ENCODE results near the gene MPI. TPM values are rescaled to one million over a fixed set of nuclear protein-coding genes. Genes with fewer than 3 reads are reported as not detected.

The MPI gene, protein sequence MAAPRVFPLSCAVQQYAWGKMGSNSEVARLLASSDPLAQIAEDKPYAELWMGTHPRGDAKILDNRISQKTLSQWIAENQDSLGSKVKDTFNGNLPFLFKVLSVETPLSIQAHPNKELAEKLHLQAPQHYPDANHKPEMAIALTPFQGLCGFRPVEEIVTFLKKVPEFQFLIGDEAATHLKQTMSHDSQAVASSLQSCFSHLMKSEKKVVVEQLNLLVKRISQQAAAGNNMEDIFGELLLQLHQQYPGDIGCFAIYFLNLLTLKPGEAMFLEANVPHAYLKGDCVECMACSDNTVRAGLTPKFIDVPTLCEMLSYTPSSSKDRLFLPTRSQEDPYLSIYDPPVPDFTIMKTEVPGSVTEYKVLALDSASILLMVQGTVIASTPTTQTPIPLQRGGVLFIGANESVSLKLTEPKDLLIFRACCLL
- total RNA-seq (2014; rRNA removed; shearing (Covaris generic)): 50.9 and 64.7 TPM in 2 replicates

DNA sequence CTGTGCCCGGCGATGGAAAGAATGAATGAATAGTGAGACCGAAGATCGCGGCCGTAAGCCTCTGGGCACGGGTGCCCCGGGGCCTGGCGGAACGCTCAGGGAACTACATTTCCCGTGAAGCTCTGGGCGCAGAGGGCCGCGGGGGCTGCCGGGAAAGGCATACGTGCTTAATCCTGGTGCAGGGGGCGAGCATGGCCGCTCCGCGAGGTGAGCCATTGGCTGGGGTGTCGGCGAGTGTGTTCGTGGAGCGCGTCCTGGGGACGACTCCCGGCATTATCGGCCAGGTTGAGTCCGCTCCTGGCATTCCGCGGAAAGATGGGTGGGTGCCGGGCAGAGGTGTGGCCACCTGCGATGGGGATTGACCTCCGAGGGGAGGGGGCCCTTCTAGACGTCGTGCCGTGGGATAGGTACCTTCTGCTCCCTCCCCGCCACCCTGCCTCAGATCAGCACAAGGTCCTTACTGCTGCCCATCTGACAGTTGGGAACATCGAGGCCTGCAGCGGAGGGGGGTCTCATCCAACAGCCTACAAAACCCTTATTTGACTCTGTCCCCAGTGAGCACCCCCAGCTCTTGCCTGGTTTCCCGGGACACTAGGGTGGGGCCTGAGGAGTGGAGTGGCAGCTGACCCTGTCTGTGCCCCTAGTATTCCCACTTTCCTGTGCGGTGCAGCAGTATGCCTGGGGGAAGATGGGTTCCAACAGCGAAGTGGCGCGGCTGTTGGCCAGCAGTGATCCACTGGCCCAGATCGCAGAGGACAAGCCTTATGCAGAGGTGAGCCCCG lies at the start of gene MPI:
Gene MPI (plus strand): TSS at position 160 of the 782 bp plus-strand sequence. CDS start 32 bp downstream, at position 192.
- Histone ChIP-seq H3K4me3 (ENCODE audit: insufficient read depth, low read depth, low read length) (peak within 1 kb of the TSS; percentile 97), H3K36me3 (replicated peaks; ENCODE audit: control insufficient read depth, insufficient read depth, low read length) (peaks cover 21% of the 10 kb centered on the region)
- peak; percentile 99 for DNase-seq

DNA sequence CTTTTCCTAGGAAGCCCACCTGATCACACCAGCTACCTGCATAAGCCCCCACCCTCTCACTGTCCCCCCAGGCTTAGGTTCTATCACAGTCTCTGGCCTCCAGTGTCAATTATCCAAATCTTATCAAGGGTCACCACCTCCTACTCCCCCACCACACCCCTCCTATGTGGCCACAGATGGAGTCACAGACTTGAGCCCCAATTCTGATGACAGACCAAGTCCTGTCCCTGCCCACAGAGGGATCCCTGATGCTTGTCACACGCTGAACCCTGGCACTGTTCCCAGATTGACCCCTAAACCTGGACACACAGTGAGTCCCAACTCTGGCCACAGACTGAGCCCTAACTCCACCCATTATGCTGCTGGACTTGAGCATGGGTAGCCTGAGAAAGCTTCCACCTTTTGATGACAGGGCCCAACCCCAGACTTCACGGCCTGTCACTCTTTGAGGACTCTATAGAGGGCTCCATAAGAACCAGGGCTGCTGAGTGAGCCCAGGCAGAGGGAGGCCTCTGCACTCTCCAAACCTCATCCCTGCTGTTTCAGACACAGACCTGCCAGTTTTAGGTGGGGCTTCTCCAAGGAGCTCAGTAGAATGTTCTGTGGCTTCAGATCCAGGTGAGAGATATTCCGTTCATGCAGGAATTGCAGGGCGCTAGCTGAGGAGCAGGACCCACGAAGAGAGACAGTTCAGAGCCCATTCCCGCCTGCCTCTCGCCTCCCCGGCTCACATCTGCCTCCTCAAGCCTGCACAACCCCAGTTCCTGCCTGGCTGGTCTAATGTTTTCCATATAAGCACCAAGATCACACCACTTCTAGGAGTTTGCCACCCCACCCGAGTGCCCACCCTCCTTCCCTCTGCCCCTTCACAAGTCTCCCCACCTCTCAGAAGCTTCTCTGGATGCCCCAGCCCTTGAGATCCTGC lies 48.7 kb upstream of the MPI start:
- no peak for DNase-seq
- Histone ChIP-seq H3K36me3 (replicated peaks; ENCODE audit: control insufficient read depth, insufficient read depth, low read length) (peaks cover 13% of the 10 kb centered on the region), H3K27me3 (ENCODE audit: control insufficient read depth, insufficient read depth, low read length) (no peaks in the 10 kb centered on the region), H3K4me3 (ENCODE audit: insufficient read depth, low read depth, low read length) (no peak overlapping the region)

More for the DNA sequence above, at the start of gene MPI:
- H3K27me3 ChIP-seq (ENCODE audit: control insufficient read depth, insufficient read depth, low read length): no peaks in the 10 kb centered on the region

DNA sequence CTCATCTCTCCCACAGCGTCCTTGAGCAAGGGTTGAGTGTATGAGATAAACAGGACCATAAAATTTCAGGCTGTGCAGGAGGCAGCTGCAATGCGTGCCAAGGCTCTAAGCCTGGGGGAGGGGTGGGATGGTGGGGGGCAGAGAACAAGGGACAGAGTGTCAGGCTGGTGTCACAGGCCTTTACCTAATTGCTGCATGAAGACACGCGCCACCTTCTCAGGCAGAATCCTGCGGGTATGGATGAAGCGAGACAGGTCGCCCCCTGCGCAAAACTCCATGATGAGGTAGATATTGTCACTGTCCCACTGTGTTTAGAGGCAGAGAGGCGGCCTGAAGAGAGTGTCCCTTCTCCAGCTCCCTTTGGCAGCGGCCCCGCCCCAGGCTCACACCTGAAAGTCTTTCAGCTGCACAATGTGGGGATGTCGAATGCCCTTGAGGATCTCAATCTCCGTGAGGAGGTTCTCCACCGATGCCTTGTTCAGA lies 47.9 kb upstream of the MPI start:
- H3K27me3 ChIP-seq (ENCODE audit: control insufficient read depth, insufficient read depth, low read length): no peaks in the 10 kb centered on the region
- H3K36me3 ChIP-seq (replicated peaks; ENCODE audit: control insufficient read depth, insufficient read depth, low read length): peaks cover 13% of the 10 kb centered on the region
- DNase-seq: peak; percentile 28
- peak overlapping the region; percentile 94 for H3K4me3 ChIP-seq (ENCODE audit: insufficient read depth, low read depth, low read length)

DNA sequence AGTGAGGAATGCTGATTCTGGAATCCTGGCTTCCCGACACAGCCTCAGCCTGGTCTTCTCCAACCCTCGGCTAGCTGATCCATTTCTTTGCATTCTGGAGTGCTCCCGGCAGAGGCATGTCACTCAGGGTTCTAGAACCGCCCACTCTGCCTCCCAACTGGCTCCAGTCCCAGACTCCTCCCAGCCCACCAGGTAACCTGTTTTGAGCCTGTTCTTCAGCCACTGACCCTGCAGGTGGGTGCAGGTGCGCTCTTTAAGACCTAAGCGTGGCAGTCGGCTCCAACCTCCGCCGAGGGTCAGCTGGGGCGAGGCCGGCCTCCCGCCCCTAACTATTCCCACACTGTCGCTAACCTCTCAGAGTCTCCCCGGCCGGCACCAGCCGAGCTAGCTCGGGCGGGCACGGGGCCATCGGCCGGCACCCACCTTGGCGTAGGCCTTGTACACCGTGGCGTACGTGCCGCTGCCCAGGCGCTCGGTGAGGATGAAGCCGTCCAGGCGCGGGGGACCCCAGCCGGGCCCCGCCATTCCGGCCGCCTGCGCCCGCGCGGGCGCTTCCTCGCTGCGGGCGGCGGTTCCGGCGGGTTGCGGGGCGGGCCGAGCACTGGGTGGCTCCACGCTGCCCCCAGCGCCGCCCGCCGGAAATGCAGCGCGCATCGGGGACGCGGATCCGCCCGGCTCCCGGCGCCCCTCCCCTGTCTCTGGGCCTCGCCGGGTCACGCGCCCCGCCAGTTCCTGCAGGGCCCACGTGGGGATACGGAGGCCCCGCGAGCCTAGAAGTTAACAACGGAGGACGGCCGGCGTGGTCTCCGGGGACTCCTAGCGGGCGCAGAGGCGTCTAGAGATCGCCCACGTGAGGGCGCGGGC lies 47.0 kb upstream of the MPI start, which contains the start of gene ULK3:
Gene ULK3 (minus strand): TSS at position 576 of the 864 bp plus-strand sequence. CDS start 51 bp downstream, at position 525.
- peak; percentile 99 for DNase-seq
- H3K4me3 ChIP-seq (ENCODE audit: insufficient read depth, low read depth, low read length): peak within 1 kb of the TSS; percentile 94
- no peaks in the 10 kb centered on the region for H3K27me3 ChIP-seq (ENCODE audit: control insufficient read depth, insufficient read depth, low read length)
- peaks cover 15% of the 10 kb centered on the region for H3K36me3 ChIP-seq (replicated peaks; ENCODE audit: control insufficient read depth, insufficient read depth, low read length)

DNA sequence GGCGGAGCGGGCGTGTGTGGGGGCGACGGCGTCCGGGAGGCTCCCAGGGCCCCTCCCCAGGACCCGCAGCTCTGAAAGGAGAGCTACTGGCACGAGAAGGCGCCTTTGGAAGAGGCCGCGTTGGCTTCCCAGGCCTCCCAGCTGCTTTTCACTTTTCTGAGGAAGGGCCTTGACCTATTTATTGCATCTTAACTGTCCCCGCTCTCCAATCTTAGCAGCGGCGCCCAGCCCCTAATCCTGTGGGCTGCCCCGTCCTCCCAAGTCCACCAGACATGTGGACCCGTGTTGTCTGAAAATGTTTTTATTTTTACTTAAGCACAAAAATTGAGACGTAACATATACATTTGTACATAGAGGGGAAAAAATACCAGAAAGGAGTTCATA lies 46.4 kb upstream of the MPI start:
- Histone ChIP-seq H3K27me3 (ENCODE audit: control insufficient read depth, insufficient read depth, low read length) (no peaks in the 10 kb centered on the region), H3K36me3 (replicated peaks; ENCODE audit: control insufficient read depth, insufficient read depth, low read length) (peaks cover 17% of the 10 kb centered on the region), H3K4me3 (ENCODE audit: insufficient read depth, low read depth, low read length) (peak overlapping the region; percentile 94)
- DNase-seq: no peak

DNA sequence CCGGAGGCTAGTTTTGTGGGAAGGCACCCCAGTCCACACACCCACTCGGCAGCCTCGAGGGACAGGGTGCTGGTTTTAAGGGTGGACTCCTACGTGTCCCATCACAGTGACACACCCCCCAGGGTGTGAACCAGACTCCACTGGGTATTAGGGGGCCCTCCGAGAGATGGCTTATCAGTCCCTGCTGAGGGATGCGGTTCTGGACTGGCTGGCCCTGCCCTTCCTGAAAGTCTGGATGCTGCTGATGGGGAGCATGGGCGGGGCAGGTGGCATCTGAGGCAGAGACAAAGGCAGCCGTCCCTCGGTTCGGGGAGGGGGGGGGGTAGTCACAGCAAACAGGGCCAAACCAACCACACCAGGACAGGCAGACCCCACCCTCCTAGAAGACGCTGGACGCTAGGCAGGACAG lies 45.9 kb upstream of the MPI start:
- no peak overlapping the region for H3K4me3 ChIP-seq (ENCODE audit: insufficient read depth, low read depth, low read length)
- no peaks in the 10 kb centered on the region for H3K27me3 ChIP-seq (ENCODE audit: control insufficient read depth, insufficient read depth, low read length)
- peaks cover 17% of the 10 kb centered on the region for H3K36me3 ChIP-seq (replicated peaks; ENCODE audit: control insufficient read depth, insufficient read depth, low read length)
- DNase-seq: peak; percentile 69

DNA sequence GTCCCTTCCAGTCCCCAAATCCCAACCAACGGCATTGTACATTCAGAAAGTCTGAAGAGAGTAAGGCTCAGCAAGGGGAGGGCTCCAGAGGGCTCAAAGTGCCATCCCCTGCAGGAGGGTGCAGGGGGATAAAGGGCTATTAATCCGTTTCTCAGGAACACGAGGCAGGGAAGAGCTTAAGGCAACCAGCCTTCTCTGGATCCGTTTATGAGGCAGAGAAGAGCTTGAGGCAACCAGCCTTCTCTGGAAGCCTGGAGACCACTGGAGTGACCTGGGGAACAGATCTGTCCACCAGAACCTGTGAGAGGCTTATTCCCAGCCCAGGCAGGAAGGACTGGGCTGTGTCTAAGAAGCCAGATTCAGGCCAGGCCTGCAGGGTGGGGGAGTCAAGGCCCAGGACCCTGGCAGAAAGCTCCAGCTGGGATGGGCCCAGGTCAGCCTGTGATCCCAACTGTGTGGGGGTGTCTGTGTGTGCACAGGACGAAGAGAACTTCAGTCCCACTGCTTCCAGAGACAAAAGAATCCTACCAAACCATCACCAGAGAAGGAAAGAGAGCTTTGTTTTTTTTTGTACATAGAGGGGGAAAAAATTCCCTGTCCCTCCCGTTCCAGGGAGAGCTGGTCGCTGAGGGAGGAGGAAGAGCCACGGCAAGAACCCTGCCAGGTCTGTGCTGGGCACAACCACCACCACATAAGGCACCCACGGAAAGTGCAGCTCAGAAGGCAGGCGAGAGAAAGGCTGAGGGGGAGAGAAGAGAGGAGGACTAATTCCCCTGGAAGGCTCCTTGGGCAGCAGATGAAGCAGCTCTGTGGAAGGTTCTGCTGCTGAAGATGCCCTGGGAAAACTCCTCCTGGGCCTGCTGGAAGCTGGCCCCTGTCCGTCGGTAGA lies 45.3 kb upstream of the MPI start:
- no peaks in the 10 kb centered on the region for H3K27me3 ChIP-seq (ENCODE audit: control insufficient read depth, insufficient read depth, low read length)
- no peak overlapping the region for H3K4me3 ChIP-seq (ENCODE audit: insufficient read depth, low read depth, low read length)
- peak; percentile 59 for DNase-seq
- H3K36me3 ChIP-seq (replicated peaks; ENCODE audit: control insufficient read depth, insufficient read depth, low read length): peaks cover 17% of the 10 kb centered on the region

DNA sequence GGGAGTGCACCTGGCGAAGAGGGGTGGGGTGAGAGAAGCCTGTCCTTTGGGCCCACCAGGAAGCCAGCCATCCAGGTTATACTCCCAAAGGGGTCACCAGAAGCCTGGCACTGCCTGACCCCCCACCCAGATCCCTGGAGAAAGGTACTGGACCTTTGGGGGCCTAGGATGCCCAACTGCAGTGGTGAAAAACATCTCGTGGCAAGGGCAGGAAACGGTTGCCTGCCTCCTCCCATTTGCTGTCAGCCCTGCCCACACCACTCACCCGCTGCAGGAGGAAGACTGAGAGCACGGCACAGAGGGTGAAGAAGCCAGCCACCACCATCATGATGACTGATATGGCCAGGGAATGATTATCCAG lies 44.7 kb upstream of the MPI start:
- Histone ChIP-seq H3K36me3 (replicated peaks; ENCODE audit: control insufficient read depth, insufficient read depth, low read length) (peaks cover 17% of the 10 kb centered on the region), H3K4me3 (ENCODE audit: insufficient read depth, low read depth, low read length) (no peak overlapping the region), H3K27me3 (ENCODE audit: control insufficient read depth, insufficient read depth, low read length) (no peaks in the 10 kb centered on the region)
- DNase-seq: no peak

DNA sequence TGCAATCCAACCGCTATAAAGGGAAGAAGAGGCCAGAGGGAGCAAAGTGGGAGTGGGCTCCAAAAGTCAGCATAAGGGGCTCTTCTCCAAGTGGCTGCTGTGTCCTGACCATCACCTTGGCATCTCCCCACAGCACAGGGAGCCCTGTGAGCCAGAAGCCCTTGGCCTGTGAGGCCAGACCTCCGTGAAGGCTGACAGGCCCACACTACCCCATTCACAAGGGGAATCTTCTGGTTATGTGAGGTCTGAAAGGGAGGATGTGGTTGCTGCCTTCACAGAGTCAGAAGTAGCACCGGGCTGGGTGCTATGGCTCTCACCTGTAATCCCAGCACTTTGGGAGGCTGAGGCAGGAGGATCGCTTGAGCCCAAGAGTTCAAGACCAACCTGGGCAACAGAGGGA lies 44.3 kb upstream of the MPI start:
- no peak for DNase-seq
- H3K27me3 ChIP-seq (ENCODE audit: control insufficient read depth, insufficient read depth, low read length): no peaks in the 10 kb centered on the region
- peaks cover 18% of the 10 kb centered on the region for H3K36me3 ChIP-seq (replicated peaks; ENCODE audit: control insufficient read depth, insufficient read depth, low read length)
- no peak overlapping the region for H3K4me3 ChIP-seq (ENCODE audit: insufficient read depth, low read depth, low read length)

DNA sequence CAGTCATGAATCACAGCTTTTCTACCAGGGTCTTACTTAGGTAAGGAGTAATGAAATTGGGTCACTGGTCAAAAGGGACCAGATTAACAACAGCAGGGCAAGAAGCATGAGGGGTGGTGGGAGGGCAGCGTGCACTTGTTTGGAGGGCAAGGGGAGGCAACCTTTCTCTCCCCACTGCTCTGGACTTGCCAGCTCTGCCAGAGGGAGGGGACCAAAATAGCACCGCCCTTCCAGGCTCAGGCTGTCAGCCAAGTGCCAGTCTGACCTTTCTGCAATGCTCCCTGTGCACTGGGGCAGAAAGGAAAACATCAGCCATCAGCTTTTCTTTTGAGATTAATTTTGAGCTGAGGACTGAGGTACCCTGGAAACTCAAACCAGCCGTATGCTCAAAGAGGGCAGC lies 42.4 kb upstream of the MPI start:
- Histone ChIP-seq H3K36me3 (replicated peaks; ENCODE audit: control insufficient read depth, insufficient read depth, low read length) (peaks cover 26% of the 10 kb centered on the region), H3K4me3 (ENCODE audit: insufficient read depth, low read depth, low read length) (no peak overlapping the region), H3K27me3 (ENCODE audit: control insufficient read depth, insufficient read depth, low read length) (no peaks in the 10 kb centered on the region)
- DNase-seq: no peak

DNA sequence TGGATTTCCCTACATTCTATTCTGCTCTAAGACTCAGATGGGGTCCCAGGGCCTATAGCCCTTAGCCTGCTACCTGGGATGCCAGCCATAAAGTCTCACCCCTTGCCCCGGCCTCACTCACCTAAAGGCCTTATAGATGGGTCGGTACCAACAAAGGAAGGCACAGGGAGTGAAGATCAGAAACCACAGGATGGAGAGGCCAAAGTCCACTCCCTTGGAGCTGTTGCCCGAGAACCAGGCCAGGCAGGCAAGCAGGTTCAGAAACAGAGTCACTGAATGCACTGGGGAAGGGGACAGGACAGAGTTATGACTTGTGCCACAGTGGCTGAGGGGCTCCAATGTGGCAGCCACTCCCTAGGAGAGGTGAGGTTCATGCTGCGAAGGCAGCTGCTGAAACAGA lies 39.4 kb upstream of the MPI start:
- H3K27me3 ChIP-seq (ENCODE audit: control insufficient read depth, insufficient read depth, low read length): no peaks in the 10 kb centered on the region
- peaks cover 29% of the 10 kb centered on the region for H3K36me3 ChIP-seq (replicated peaks; ENCODE audit: control insufficient read depth, insufficient read depth, low read length)
- no peak overlapping the region for H3K4me3 ChIP-seq (ENCODE audit: insufficient read depth, low read depth, low read length)
- DNase-seq: no peak

DNA sequence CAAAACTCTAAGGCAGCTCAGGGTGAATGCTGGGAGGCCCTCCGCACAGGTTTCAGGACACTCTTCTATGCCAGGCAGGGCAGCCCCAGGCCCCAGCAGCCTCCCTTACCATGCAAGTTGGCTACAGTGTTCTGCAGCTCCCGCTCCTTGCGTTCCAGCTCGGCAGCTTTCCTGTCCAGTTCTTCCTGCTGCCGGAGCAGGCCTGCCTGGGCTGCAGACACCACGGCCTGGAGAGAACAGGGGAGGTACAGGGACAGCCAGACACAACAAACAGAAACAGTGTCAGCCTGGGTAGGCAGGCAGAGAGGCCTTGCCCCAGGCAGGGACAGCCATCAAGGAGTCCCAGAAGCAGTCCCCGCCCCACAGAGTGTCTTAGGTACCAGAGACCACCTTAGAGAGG lies 37.9 kb upstream of the MPI start:
- no peaks in the 10 kb centered on the region for H3K27me3 ChIP-seq (ENCODE audit: control insufficient read depth, insufficient read depth, low read length)
- DNase-seq: no peak

More for the DNA sequence above, 37.9 kb upstream of the MPI start:
- H3K36me3 ChIP-seq (replicated peaks; ENCODE audit: control insufficient read depth, insufficient read depth, low read length): peaks cover 26% of the 10 kb centered on the region
- H3K4me3 ChIP-seq (ENCODE audit: insufficient read depth, low read depth, low read length): no peak overlapping the region
